D341Med (cell line): ENCODE results near the gene RAB25.
"Not testable (repeated sequence)": the region's sequence is repeated elsewhere in the genome, so short reads cannot be mapped to it uniquely, and the experiment has no call there.

Source experiments
- DNase-seq: peaks from one replicate; pipeline ENCODE4 v3.0.0; 2012; ENCODE audit warnings: low spot score

The RAB25 gene

DNA sequence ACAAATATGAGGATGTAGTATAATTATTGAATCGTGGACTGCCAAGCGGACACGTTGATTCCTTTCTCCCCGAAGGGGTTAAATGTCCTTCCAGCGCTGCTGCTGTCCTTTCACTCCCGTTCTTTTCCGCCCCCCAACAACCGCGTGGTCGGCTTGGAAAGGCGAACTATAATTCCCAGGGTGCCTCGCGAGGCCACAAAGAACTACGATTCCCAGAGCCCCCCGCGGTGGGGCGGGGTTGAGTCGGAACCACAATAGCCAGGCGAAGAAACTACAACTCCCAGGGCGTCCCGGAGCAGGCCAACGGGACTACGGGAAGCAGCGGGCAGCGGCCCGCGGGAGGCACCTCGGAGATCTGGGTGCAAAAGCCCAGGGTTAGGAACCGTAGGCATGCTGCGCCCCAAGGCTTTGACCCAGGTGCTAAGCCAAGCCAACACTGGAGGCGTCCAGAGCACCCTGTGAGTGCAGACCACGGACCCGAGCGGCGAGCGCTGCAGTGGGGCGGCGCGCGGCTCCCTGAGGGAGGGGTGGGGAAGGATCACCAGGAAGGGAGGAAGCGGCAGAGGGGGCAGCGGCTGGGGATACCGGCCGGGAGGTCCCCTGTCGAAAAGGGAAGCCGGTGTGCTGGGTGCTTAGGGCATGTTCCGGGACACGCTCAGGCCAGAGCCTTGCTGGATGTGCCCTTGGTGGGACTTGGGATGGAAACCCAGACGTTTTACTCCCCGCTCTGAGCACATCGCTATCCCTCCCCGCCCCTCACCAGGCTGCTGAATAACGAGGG is 6.3 kb upstream of the RAB25 start, which contains the start of gene LAMTOR2:
TSS of gene LAMTOR2 (plus strand) at position 283 of the 781 bp plus-strand sequence. CDS start at position 391, 108 bp downstream.
- DNase-seq, result peak; percentile 97

DNA sequence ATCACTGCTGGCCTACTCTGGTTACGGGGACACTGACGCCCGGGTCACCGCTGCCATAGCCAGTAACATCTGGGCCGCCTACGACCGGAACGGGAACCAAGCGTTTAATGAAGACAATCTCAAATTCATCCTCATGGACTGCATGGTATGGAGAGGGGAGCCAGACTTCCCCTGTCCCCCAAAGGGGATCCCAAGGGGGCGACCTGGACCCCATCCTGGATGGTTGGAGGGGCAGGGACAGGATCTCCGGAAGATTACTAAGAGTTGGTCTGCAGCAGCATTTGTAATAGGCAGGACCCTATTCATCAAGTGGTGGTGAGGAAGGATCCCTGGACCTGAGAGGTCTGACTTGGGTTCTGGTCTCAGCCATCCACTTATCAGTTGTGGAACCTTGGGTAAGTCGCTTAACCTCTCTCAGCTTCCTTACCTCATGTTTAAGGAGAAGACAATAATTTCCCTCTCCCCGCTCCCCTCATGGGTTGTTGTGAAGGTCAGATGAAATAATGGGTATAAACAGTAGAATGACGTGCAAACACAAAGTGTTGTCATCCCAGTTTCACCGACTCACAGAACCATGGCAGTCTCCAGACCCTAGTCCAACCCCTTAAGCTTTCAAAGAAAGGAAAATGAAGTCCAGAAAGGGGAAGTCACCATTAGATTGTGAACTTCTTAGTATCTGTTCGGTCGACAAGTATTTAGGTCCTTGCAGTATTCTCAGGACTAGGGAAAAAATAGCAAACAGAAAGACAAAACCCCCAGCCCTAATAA is 5.5 kb upstream of the RAB25 start:
- no peak for DNase-seq

DNA sequence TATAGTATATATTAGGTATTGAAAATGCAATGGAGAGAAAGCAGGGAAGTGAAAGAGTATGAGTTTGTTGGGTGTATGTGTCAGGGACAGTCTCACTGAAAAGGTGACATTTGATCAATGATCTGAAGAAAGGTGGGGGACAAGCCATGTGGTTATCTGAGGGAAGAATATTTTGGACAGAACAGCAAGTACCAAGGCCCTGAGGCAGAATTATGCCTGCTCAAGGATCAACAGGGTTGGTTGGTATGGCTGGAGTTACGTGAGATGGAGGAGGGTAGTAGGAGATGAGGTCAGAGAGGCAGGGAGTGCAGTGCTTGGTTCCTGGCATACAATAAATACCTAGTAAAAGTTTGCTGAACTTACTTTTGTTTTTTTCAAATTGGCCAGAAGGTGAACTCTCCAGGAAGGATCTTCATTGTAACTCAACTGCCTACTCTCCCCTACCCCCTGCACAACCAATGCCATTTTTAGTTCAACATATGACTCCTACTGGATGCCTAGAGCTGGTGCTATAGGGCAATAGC is 4.6 kb upstream of the RAB25 start:
- no peak for DNase-seq

DNA sequence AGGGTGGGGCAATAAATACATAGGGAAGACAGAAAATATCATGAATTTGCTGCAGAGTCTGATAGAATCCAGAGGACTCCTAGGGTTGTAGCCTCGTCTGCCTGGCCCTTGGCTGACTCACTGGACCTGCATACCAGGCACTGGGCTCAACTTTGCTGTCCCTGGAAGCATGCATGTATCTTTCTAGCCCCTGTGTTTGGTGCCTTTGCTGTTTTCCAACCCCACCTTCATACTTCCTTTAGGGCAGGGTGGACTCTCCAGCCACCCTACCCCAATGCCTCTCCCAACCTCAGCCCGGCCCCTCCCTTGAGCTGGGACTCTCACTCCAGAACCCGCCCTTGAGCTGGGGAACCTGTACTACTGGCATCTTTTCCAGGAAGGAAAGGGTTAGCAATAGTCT is 1.2 kb downstream of the RAB25 start:
- DNase-seq, result no peak

DNA sequence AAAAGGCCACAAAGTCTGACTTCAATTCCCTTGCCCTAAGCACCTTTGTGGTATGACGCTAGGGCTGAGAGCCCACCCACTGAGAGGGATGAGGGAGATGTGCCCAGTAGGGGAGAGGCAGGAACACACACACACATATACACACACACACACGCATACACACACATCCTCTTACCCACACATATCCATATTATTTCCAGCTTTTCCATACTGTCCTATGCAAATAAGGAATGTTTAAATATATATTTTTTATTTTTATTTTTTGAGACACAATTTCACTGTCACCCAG is 3.0 kb downstream of the RAB25 start:
- no peak for DNase-seq

DNA sequence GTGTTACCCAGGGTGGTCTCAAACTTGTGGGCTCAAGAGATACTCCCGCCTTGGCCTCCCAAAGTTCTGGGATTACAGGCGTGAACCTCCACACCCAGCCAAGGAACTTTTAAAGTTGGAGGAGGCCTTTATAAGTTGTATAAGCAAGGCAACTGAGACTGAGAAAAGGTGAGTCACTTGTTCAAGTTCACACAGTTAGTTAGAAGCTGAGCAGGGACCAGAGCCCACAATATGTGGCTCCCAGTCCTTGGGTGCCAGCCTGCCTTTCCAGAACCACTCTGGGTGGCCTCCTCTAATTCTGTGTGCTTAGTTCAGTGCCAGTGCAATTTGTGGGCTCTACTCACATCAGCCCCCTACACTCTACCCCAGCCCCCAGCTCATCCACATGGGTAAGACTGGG is 3.7 kb downstream of the RAB25 start:
- DNase-seq, result no peak

DNA sequence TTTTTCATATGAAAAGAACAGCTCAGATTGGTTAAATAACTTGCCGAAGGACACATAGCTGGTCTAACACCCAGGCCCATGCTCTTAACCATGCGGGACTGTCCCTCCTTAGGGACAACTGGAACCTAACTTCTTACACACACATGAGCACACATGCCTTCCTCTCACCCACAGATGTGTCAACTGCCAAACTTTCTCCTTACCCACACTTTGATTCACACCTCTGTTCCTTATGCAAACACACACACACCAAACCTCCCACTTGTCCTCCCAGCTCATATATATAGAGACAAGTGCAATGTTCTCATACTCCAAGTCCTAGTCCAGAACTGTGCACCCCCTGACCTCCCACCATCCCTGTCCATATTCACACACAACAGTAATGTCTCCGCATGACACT is 4.3 kb downstream of the RAB25 start:
- no peak for DNase-seq

DNA sequence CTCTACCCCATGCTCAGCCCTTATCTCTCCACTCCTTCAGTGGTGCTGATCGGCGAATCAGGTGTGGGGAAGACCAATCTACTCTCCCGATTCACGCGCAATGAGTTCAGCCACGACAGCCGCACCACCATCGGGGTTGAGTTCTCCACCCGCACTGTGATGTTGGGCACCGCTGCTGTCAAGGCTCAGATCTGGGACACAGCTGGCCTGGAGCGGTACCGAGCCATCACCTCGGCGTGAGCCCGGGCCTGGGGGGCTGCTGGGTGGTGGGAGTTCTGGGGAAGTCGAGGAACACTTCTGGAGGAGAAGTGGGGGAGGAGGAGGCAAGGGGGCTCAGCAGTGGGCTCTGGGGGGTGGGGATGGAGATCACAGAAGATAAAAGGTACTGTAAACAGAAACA is 4.9 kb downstream of the RAB25 start:
- no peak for DNase-seq

DNA sequence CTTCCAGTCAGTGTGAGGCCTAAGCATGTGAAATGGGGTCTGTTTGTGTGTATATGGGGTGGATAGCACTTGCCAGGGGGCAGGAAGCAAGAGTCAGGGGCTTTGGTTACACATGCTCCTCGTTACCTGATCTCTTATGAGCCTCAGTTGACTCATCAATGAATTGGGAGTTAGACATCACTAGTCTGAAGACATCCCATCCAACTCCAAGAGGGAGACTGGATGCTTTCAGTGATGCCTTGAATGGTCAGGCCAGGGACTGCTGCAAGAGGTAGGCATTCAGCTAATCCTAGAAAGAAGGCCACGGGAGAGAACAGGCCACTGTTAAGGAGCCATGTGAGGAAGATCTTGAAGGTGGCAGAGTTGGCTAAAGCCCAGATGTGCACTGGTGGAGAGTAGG is 6.3 kb downstream of the RAB25 start:
- DNase-seq, result no peak

DNA sequence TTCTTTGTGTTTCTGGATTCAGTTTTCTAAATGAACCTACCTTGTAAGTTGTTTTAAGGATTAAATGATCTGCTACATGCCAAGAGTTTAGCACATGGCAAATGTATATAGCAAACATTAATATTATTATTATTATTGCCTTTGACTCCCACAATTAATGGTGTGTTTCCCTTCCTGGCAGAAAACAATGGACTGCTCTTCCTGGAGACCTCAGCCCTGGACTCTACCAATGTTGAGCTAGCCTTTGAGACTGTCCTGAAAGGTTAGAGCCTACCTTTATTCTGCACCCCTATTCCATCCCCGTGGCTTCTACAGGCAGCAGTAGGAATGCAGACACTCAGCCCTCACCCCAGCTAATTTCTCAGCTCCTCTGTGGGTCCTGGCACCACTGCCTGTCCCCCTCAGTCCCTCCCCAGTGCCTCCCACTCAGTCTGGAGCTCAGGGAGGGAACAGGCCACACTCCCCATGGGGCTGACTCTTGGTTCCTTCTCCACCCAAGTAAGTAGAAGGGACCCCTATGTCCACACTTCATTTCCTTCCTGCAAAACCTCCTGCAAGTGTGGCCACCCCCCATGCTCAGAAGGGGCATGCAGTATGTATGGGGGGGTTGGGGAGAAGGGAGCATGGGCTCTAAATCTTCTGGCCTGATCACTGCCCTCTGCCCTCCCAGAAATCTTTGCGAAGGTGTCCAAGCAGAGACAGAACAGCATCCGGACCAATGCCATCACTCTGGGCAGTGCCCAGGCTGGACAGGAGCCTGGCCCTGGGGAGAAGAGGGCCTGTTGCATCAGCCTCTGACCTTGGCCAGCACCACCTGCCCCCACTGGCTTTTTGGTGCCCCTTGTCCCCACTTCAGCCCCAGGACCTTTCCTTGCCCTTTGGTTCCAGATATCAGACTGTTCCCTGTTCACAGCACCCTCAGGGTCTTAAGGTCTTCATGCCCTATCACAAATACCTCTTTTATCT is 8.8 kb downstream of the RAB25 start:
- DNase-seq, result no peak

DNA sequence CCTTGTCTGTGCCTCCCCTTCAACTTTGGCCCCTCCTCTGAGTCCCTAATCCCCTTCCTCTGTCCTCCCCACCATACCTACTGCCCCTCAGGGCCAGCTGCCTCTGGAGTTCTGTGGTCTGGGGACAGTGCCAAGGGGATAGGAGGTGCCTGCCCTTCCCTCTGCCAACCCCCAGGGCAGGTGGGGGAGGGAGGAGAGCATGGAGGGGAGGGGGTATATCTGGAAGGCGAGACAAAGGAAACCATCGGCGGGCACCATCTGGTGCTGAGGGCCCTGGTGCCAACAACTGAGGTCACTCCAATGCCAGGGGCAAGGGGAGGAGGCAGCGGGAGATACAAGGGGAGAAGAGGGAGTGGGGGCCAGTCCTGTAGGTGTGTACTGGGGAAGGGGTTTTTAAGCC is 9.6 kb downstream of the RAB25 start:
- DNase-seq, result peak; percentile 81

DNA sequence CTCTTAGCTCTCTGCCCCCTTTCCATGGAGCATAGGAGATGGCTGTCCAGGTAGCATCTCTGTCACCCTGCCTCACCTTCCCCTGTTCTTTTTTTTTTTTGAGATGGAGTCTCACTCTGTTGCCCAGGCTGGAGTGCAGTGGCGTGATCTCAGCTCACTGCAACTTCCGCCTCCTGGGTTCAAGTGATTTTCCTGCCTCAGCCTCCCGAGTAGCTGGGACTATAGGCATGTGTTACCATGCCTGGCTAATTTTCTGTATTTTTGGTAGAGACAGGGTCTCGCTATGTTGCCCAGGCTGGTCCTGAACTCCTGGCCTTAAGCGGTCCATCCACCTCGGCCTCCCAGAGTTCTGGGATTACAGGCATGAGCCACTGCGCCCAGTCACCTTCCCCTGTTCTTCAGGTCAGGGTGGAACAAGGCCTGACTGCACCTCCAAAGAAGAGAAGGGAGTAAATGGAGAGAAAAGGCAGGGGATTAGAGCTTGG is 10.4 kb downstream of the RAB25 start:
- not testable (repeated sequence) for DNase-seq

DNA sequence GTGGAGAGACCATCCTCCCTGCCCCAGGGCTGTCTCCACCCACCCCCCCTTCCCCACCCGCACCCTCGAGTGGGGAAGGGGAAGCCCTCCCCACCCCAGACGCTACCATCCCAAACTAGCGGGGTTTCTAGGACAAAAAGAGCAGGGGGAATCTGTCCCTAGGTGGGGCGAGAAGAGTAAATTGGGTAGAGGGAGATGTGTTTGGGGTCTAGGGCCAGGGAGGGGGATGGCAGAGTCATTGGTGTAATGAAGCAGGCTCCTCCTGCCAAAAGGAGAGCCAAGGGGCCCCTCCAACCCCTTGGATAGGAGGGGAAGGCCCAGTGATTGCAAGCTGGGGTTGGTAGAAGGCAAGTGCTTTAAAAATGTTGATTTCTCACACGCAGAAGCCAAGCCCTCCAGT is 11.3 kb downstream of the RAB25 start:
- no peak for DNase-seq

DNA sequence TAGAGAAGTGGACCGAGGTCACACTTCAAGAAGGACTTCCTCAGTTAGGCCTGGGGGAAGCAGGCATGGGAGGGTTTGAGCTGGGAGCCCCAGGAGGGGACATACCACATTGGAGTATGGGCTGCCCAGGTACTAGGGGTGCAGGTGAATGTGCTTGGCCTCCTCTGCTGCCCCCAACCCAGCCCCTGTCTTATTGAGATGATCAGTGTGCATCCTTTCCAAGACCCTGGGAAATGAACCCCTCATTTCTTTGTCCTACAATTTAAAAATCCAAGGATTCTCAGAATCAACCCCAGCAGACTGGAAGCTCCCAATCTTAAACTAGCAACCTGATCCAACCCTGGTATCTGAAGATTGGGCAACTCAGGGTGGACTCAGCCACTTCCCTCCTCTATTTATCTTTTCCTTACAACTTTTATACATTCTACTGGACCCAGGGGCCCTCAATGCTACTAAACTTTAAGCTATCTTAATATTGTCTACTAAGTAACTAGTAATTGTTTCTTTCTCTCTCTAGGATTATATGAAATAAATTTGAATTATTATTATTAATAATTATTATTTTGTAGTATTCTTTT is 12.2 kb downstream of the RAB25 start:
- DNase-seq, result no peak

DNA sequence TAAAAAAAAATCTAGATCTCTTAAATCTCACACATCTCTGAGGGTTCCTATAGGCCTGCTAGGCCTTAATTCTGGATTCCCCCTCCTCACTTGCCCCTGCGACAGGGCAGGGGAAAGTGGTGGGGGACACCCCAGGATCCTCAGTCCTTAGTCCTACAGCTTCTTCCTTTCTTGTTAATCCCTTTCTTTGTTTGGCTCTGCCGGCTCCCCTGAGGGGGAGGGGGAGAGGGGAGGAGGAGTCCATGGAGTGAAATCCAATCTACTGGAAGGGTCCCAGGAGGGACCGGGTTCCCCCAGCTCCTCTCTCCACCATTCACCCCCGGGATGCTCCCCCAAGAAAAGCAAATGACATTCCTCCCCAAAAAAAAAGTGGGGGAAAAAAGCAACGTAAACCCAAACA is 12.8 kb downstream of the RAB25 start:
- DNase-seq, result peak; percentile 83

DNA sequence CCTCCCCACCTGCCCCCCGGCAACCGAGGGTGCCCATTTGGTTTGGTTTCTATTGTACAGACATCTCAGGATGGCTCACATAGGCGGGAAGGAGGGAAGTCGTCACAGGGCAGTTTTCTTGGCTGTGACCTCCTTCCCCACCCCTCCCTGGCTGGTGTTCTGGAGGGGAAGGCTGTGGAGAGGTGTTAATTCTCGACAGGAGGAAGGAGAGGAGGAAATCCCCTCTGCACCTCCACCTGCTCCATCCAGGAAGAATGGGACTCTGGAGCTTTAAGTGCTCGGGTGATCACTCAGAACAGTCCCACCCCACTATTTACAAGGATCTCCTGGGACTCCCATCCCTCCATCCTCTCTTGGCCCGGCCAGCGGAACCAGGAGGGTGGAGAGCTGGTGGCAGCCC is 13.7 kb downstream of the RAB25 start:
- DNase-seq, result peak; percentile 58

DNA sequence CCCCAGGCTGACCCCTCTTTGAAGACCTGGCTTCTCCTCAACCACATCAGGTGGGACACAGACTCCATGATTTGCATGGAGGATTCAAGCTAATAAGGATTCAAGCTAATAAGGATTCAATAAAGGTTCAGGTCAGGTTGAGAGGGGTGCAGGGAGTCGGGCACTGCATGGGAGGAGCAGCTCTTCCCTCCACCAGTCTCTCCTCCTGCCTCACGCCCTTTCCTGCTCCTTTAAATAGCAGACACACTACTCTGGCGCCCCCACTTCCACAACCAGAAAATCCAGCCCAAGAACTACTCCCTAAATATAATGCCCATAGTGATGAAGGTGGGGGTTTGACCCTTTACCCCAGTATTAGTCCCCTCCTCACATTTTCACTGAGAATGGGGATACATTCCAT is 14.2 kb downstream of the RAB25 start:
- no peak for DNase-seq

DNA sequence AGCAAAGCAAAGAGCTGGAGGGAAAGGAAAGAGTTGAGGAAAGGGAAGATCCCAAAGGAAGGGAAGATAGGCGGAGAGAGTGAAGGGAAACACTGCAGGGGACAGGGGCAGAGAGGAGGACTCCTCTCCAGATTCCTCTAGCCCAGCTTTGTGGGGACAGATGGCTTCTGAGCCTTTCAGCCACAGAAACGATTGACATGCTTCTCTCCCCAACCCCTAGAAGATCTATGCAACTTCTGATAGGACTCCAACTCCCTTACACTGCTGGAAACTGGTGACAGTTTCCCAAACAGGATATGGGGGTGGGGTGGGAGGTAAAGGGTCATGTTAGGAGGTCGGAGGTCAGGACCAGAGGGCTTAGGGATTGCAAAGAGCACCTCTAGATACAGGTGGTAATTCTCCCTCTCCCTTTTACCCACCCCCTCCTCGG is 14.8 kb downstream of the RAB25 start:
- no peak for DNase-seq

DNA sequence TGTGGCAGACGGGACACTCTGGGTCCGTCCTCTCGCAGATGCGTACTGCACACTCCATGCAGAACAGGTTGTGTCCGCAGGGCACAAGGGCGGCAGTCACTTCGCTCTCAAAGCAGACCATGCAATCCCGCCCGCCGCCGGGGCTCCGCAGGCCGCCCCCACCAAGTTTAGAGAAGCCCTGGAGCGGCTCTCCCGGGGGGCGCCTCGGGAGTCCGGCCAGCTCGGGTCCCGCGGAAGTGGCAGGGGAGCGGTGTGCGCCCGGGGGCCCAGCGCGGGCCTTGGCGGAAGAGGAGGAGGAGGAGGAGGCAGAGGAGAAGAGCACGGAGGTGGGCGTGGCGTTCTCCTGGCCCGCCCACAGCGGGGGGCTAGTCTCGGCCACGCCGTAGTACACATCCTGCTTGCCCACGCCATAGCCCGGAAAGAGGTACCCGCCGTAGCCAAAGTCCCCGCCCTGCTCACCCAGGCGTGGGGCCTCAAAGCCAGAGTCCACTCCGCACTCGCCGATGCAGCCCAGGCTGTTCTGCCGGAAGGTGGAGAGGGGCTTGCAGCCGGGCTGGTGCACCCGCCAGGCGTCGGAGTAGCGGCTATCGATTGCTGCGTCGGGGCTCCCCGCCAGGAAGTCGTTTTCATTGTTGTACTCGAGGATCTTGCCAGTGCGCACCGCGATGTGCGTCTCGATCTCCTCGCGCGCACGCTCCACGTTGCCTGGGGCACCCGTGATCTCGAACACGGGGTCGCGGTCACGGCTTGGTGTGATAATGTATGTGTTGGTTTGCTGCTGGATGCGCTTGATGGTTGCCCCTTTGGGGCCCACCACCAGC is 15.9 kb downstream of the RAB25 start:
- no peak for DNase-seq

DNA sequence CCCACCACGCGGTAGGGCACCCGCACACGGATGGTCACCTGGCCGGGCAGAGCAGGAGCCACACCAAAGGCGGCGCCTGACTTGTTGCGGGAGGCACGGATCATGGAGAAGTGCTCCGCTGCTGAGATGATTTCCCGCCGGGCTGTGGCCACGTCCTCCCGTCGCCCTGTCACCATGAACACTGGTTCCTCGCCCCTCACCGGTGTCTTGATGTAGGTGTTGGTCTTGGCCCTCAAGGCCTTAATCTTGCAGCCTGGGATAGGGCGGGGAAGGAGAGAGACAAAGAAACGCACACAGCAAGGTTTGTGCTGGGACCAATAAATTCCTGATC is 16.4 kb downstream of the RAB25 start:
- no peak for DNase-seq

DNA sequence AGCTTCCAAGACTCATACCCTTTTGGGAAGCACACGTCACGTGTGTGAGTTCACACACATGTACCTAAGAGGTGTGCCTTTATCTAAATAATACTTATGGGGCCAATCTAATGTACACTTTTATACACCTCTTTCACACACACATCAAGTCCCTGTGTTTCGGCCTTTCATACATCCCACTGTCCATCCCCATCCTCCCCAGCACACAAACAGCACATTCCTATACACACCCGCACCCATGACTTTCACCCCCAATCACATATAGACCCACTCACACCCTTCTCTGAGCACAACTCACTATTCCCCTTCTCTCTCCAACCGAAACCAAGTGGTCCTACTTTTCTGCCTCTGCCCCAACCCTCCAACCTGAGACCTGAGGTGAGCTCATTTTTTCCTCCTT is 17.8 kb downstream of the RAB25 start:
- no peak for DNase-seq
